AG04449 (cell line): Measurements from ENCODE around the gene IRF9.

Source experiments
- CTCF ChIA-PET: fragments of 350-600 bp; formaldehyde crosslinking; extraction: SDS; loops from one replicate; lab custom pipeline; 2021; ENCODE audit warnings: antibody characterized with exemption; lab: Yijun Ruan, JAX
- POLR2A ChIA-PET: fragments of 400-600, 350-600 bp; formaldehyde crosslinking; extraction: SDS; loops from one replicate; lab custom pipeline; 2020; ENCODE audit warnings: antibody characterized with exemption, inconsistent platforms; lab: Yijun Ruan, JAX
- DNase-seq: peaks from one replicate; pipeline ENCODE4 v3.0.0-alpha.2; 2010; ENCODE audit warnings: low read depth, low spot score
- H3K4me3 ChIP-seq: 2 replicates; pipeline ENCODE4 v1.5.1; 2011; ENCODE audit warnings: low read depth, mild to moderate bottlenecking, control low read depth, low read length
- CTCF ChIP-seq: IDR thresholded peaks from one replicate; pipeline ENCODE4 v1.5.1; 2011; ENCODE audit warnings: mild to moderate bottlenecking, moderate library complexity, low read length, control low read depth, inconsistent platforms; ENCODE audit not compliant: insufficient read depth; ENCODE audit errors: missing control alignments

IRF9 gene

GRCh38 chr14:24122898-24123297, 38.2 kb upstream of the IRF9 start:
- DNase-seq, result no peak
- H3K4me3 ChIP-seq, result no peak overlapping the region
- POLR2A ChIA-PET, result interaction anchor here (1.8 kb wide), 1 partner anchor 24 kb away, joined by 5 read pairs; the partner anchor contains the start of genes PSME2 and RNF31
- no peak for TF ChIP-seq CTCF
- CTCF ChIA-PET, result interaction anchor here (1.0 to 1.7 kb wide), 4 partner anchors 14 to 38 kb away, joined by 3 to 5 read pairs (median 4); partner anchors contain the start of genes EMC9 and IRF9

- no peak overlapping the region for H3K4me3 ChIP-seq
- ChIA-PET POLR2A (interaction anchor here (1.8 kb wide), 1 partner anchor 23 kb away, joined by 5 read pairs; the partner anchor contains the start of genes PSME2 and RNF31), CTCF (interaction anchor here (0.8 to 1.5 kb wide), 4 partner anchors 15 to 66 kb away, joined by 3 to 5 read pairs (median 4); partner anchors contain the start of gene EMC9)
- no peak for TF ChIP-seq CTCF
- DNase-seq, result no peak
Measured at GRCh38 chr14:24123424-24124417, 37.3 kb upstream of the IRF9 start.

DNA sequence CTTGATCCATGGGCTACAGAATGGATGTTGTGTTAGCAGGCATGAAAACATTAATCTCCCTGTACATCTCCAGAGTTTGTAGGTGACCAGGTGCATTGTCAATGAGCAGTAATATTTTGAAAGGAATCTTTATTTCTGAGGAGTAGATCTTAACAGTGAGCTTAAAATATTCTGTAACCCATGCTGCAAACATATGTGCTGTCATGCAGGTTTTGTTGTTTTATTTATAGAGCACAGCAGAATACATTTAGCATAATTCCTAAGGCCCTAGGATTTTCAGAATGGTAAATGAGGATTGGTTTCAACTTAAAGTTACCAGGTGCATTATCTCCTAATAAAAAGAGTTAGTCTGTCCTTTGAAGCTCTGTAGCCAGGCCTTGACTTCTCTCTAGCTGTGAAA, 34.1 kb upstream of the IRF9 start:
- ChIA-PET POLR2A (interaction anchor here (1.0 kb wide), 1 partner anchor 9 kb away, joined by 3 read pairs; the partner anchor contains the start of gene PSME1), CTCF (interaction anchor here (0.9 to 2.3 kb wide), 7 partner anchors 11 to 180 kb away, joined by 3 to 9 read pairs (median 3); partner anchors contain the start of genes EMC9 and IRF9)
- no peak for DNase-seq
- H3K4me3 ChIP-seq, result no peak overlapping the region
- TF ChIP-seq CTCF, result no peak

GRCh38 chr14:24127673-24128072, 33.4 kb upstream of the IRF9 start:
- ChIA-PET POLR2A (interaction anchor here (1.0 kb wide), 1 partner anchor 8 kb away, joined by 3 read pairs; the partner anchor contains the start of gene PSME1), CTCF (interaction anchor here (0.9 to 2.3 kb wide), 6 partner anchors 12 to 70 kb away, joined by 3 to 9 read pairs (median 4); partner anchors contain the start of genes EMC9 and IRF9)
- H3K4me3 ChIP-seq, result no peak overlapping the region
- no peak for DNase-seq
- no peak for TF ChIP-seq CTCF

GRCh38 chr14:24129410-24129998, 31.6 kb upstream of the IRF9 start:
- ChIA-PET POLR2A (interaction anchor here (0.8 kb wide), 1 partner anchor 15 kb away, joined by 3 read pairs; the partner anchor contains the start of genes DCAF11 and NRL), CTCF (interaction anchor here (1.7 kb wide), 1 partner anchor 32 kb away, joined by 4 read pairs; the partner anchor contains the start of gene IRF9)
- no peak overlapping the region for H3K4me3 ChIP-seq
- no peak for DNase-seq
- no peak for TF ChIP-seq CTCF
